Effector CD4-positive, alpha-beta T cell (primary cell): ENCODE measurements around the gene ZFP82.

Experiments used
- DNase-seq: peaks from one replicate; pipeline ENCODE4 v3.0.0-alpha.2; 2020
- total RNA-seq: gene quantifications from one replicate; lab custom pipeline; 2026; lab: John Stamatoyannopoulos, UW

Gene ZFP82
- total RNA-seq = 6.9 reads per million, percentile 25 among the genes with 10 or more reads in this experiment

- peak; percentile 48 for DNase-seq
These were observed at the start of gene ZFP82 for GRCh38 chr19:36418287-36419001. Gene ZFP82, minus strand, starts transcription at chr19:36418644. Its CDS starts 8,855 bp downstream, at chr19:36409789.

- DNase-seq = no peak
These were observed 41.6 kb upstream of the ZFP82 start for GRCh38 chr19:36460046-36460445.

DNA sequence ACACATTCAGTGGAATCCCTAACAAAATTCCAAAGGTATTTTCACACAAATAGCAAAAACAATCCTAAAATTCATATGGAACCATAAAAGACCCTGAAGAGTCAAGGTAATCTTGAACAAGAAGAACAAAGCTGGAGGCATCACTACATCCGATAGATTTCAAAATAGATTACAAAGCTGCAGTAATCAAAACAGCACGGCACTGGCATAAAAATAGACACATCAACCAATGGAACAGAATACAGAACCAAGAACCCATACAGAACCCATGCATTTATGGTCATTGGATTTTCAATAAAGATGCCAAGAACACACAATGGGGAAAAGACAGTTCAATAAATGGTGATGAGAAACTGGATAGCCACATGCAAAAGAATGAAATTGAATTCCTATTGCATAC is 38.4 kb upstream of the ZFP82 start:
- no peak for DNase-seq

- DNase-seq = no peak
These were observed 30.7 kb upstream of the ZFP82 start for GRCh38 chr19:36449059-36449670.

DNA sequence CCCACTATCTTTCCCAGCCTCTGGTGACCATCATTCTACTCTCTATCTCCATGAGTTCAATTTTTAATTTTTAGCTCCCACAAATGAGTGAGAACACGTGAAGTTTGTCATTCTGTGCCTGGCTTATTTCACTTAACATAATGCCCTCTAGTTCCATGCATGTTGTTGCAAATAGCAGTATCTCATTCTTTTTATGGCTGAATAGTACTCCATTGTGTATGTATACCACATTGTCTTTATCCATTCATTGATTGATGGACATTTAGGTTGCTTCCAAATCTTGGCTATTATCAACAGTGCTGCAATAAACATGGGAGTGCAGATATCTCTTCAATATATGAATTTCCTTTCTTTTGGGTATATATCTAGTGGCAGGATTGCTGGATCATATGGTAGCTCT is 22.9 kb upstream of the ZFP82 start:
- no peak for DNase-seq

DNA sequence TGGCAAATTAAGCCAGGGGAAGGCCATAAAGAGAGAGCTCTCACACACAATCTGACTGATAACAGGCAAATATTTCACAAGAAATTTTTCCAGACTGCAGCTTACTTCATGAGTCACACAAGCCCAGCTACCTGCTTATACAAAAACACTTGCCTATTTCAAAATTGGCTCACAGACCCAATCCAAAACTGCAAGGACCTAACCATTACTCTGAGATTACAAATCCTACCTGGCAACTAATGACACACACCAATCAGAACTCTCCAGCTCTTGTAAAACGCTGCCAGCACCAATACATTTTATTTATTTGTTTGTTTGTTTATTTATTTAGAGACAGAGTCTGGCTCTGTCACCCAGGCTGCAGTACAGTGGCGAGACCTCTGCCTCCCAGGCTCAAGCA is 18.1 kb upstream of the ZFP82 start:
- no peak for DNase-seq

- no peak for DNase-seq
These were observed 5.5 kb upstream of the ZFP82 start for GRCh38 chr19:36423925-36424324.

- DNase-seq = no peak
These were observed 3.5 kb upstream of the ZFP82 start for GRCh38 chr19:36421749-36422481.

DNA sequence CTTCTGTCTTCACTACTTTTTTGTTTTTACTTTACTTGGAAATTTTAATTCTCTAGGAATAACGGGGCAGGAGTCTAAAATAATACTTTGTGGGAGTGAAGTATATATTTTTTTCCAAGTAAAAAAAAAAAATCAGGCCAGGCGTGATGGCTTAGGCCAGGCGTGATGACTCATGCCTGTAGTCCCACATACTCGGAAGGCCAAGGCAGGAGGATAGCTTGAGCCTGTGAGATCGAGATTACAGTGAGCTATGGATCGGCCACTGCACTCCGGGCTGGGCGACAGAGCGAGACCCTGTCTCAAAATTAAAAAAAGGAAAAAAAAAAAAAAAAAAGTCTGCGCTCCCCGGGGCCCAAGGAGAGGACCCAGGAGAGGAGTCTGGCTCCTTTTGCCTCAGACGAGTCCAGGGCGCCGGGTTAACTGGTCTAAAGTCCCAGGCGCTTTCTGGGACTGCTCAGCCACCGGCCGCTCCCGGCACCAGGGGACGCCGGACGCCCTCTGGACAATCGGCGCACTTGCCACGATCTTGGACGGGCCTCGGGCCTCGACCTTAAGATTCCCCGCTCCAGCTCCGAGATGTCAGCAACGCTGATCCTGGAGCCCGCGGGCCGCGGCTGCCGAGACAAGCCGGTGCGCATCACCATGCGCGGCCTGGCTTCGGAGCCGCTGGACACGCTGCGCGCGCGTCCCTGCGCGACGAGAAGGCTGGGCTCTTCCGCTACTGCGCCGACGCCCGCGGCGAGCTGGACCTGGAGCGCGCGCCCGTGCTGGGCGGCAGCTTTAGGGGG is 2.7 kb upstream of the ZFP82 start:
- no peak for DNase-seq

- no peak for DNase-seq
These were observed 625 bp downstream of the ZFP82 start for GRCh38 chr19:36417752-36418286.

GRCh38 chr19:36409841-36410240 is 8.6 kb downstream of the ZFP82 start:
- DNase-seq = no peak

DNA sequence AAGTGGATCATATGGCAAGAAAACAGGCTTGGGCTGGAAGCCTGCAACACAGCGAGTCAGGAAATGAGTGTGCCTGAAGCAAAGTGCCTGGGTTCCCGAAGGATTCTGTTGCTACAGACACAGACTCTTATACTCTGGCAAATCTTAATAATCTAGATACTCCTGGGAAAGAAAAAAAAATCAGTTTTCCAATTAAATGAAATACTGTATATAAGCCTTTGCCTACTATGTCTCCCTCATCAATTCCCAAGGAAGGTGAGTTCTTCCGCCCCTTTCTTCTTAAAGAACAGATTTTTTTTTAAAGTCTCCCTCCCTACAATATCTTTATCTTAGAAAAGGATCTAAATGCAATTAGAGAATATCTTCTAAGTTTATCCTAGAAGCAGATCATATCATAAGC is 10.3 kb downstream of the ZFP82 start:
- no peak for DNase-seq

GRCh38 chr19:36404498-36404897 is 13.9 kb downstream of the ZFP82 start:
- no peak for DNase-seq

DNA sequence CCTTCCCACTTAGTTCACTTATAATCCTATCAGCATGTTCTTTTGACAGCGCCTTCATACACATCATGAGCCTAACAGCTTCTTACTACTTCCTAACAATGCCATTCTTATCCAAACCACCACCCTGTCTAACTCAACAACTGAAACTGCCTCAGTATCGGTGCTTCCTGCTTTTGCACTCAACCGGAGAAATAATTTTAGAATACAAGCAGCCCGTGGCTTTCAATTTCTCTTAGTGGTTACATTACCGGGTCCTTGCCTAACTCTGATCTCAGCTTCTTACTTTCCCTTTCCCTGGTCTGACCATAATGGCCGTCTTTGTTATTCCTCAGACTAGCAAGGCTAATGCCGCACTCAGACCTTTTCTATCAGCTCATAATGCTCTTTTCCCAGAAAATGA is 17.0 kb downstream of the ZFP82 start:
- DNase-seq = no peak

- no peak for DNase-seq
These were observed 19.9 kb downstream of the ZFP82 start for GRCh38 chr19:36398571-36398970.

- DNase-seq = no peak
These were observed 25.3 kb downstream of the ZFP82 start for GRCh38 chr19:36392916-36393673.

- DNase-seq = no peak
These were observed 39.0 kb downstream of the ZFP82 start for GRCh38 chr19:36379510-36379819.

- peak; percentile 92 for DNase-seq
These were observed 39.6 kb downstream of the ZFP82 start, which contains the start of gene ZFP14 for GRCh38 chr19:36378625-36379509. Gene ZFP14, minus strand, starts transcription at chr19:36379201. Its CDS starts 11,309 bp downstream, at chr19:36367892.

GRCh38 chr19:36377541-36378178 is 40.8 kb downstream of the ZFP82 start:
- DNase-seq = no peak

- no peak for DNase-seq
These were observed 44.7 kb downstream of the ZFP82 start for GRCh38 chr19:36373638-36374156.
